Spleen (tissue), 11 donors: ENCODE data around the gene AGMO. TPM values are rescaled to one million over a fixed set of nuclear protein-coding genes. Genes with fewer than 3 reads are reported as not detected.

Experiments
- DNase-seq: peaks from one replicate; pipeline ENCODE4 v3.0.0-alpha.2; 2020
- H3K27ac ChIP-seq, 8 donors: fragments of 200-600 bp; sonication (generic) in 7 of 8; 1 replicate in 4 of 8; 2 replicates in 4 of 8; pipeline versions ENCODE4 v1.5.0 to v1.8.0; 2016 to 2021; ENCODE audit warnings: inconsistent platforms in 4 of 8, mild to moderate bottlenecking in 4 of 8, moderate library complexity in 1 of 8
- H3K27me3 ChIP-seq, 7 donors: fragments of 200-600 bp; sonication (generic) in 6 of 7; replicated peaks in 1 of 7; 1 replicate in 4 of 7; 2 replicates in 3 of 7; pipeline versions ENCODE4 v1.5.0 to v1.8.0; 2016 to 2021; ENCODE audit warnings: inconsistent platforms in 3 of 7, mild to moderate bottlenecking in 1 of 7
- H3K36me3 ChIP-seq, 6 donors: fragments of 200-600 bp; sonication (generic) in 5 of 6; 1 replicate in 4 of 6; 2 replicates in 2 of 6; pipeline versions ENCODE4 v1.5.0 to v1.8.0; 2016 to 2021; ENCODE audit warnings: inconsistent platforms in 2 of 6
- H3K4me1 ChIP-seq, 6 donors: fragments of 200-600 bp; sonication (generic) in 5 of 6; 1 replicate in 3 of 6; 2 replicates in 3 of 6; pipeline versions ENCODE4 v1.5.0 to v1.8.0; 2016 to 2021; ENCODE audit warnings: inconsistent platforms in 3 of 6
- H3K4me3 ChIP-seq, 8 donors: fragments of 200-600 bp; sonication (generic) in 7 of 8; 1 replicate in 4 of 8; 2 replicates in 4 of 8; pipeline versions ENCODE4 v1.5.0 to v1.8.0; 2016 to 2021; ENCODE audit warnings: inconsistent platforms in 4 of 8, mild to moderate bottlenecking in 4 of 8, moderate library complexity in 2 of 8
- H3K9me3 ChIP-seq, 8 donors: fragments of 200-600 bp; sonication (generic) in 7 of 8; 1 replicate in 4 of 8; 2 replicates in 4 of 8; pipeline versions ENCODE4 v1.5.0 to v1.8.0; 2016 to 2021; ENCODE audit warnings: inconsistent platforms in 4 of 8
- CTCF ChIP-seq, 11 experiments: fragments of 200-600 bp in 7 of 11; fragments of 450-650 bp in 4 of 11; sonication (generic) in 4 of 11; IDR thresholded peaks in 8 of 11; conservative IDR thresholded peaks in 3 of 11; 1 replicate in 7 of 11; 2 replicates in 4 of 11; pipeline versions ENCODE4 v1.4.0 to v1.8.0; 2016 to 2021; ENCODE audit warnings: antibody characterized with exemption in 11 of 11, inconsistent platforms in 4 of 11, mild to moderate bottlenecking in 1 of 11
- POLR2A ChIP-seq, 3 donors: fragments of 450-650 bp; IDR thresholded peaks; one replicate each; pipeline ENCODE4 v1.5.1; 2017; ENCODE audit warnings: antibody characterized with exemption in 3 of 3, mild to moderate bottlenecking in 1 of 3
- POLR2AphosphoS5 ChIP-seq, 3 donors: sonication (generic); formaldehyde crosslinking; IDR thresholded peaks; one replicate each; pipeline ENCODE4 v1.5.1; 2017; ENCODE audit warnings: antibody characterized with exemption in 3 of 3
- WGBS, 5 donors: extraction: QIAGEN DNeasy Blood & Tissue Kit in 3 of 5; methylation state at CpG; one replicate each; pipeline versions ENCODE4 v1.1.5 to v1.1.7; 2013 to 2018; 5-methylcytosine and 5-hydroxymethylcytosine counted together
- intact Hi-C: fragments of 100-400 bp; cut with DNase I; formaldehyde crosslinking; loops from one replicate; pipeline ENCODE4 v1.15.0; 2023; ENCODE audit warnings: low total_unique reads
- polyA plus RNA-seq, 3 donors: library from polyadenylated mRNA; stranded (reverse); fragments of 200-250 nt; gene quantifications; one replicate each; pipeline ENCODE4 v1.2.1, GENCODE V29; 2013
- total RNA-seq, 7 donors: library from RNA; depleted of rRNA in 3 of 7; stranded (reverse); fragments of >200 nt in 3 of 7; fragmentation: NEBNext Ultra II Directional in 4 of 7; extraction: Animal tissue kit (Norgen Biotek cat#: 25700) in 4 of 7; gene quantifications; one replicate each; pipeline versions ENCODE4 v1.1.0 to v1.2.1, GENCODE V29; 2016 to 2021
- donor health status: healthy with polysubstance abuse.
- donor health status: DM: no; HTN: no; CAD: no; lungs with moderate emphysema.
- donor health status: DM: no; HTN: no; CAD: no.
- donor health status: Bipolar disorder and iron deficiency.
- donor health status: healthy.
- donor health status: DM: no; HTN: no; CAD: no.
- donor health status: DM: yes; HTN: yes; CAD: no.

AGMO gene
- total and polyA plus RNA-seq, 10 donors = 0.02 to 0.03 (median 0.03) TPM; not detected in 7

GRCh38 chr7:15470825-15471668 is 90.8 kb downstream of the AGMO start:
- TF ChIP-seq POLR2AphosphoS5 (IDR thresholded peaks at IDR 0.05) = no peak
- TF ChIP-seq CTCF (IDR thresholded peaks at IDR 0.05 in 8 of 11, conservative IDR thresholded peaks at IDR 0.05 in 3 of 11) = no peak
- TF ChIP-seq POLR2A (IDR thresholded peaks at IDR 0.05) = no peak
- Histone ChIP-seq H3K4me3 (no peak overlapping the region), H3K9me3 (no peaks in the 10 kb centered on the region), H3K27me3 (no peaks in the 10 kb centered on the region), H3K27ac (no peak overlapping the region), H3K36me3 (no peaks in the 10 kb centered on the region), H3K4me1 (no peaks in the 10 kb centered on the region)
- DNase-seq = no peak
- intact Hi-C loops = no loop called here
- WGBS, 5 donors = 83 to 93% (median 91%) methylated on average over 1 of the region's 1 CpG

GRCh38 chr7:15464667-15465121 is 97.1 kb downstream of the AGMO start:
- Histone ChIP-seq H3K36me3 (no peaks in the 10 kb centered on the region), H3K4me3 (no peak overlapping the region), H3K27ac (no peak overlapping the region), H3K4me1 (no peaks in the 10 kb centered on the region), H3K9me3 (no peaks in the 10 kb centered on the region), H3K27me3 (no peaks in the 10 kb centered on the region)
- intact Hi-C loops = no loop called here
- DNase-seq = no peak
- no peak for TF ChIP-seq CTCF (IDR thresholded peaks at IDR 0.05 in 8 of 11, conservative IDR thresholded peaks at IDR 0.05 in 3 of 11)
- 54 to 70% (median 62%) methylated on average over 3 of the region's 3 CpGs for WGBS, 5 donors

GRCh38 chr7:15463801-15464666 is 97.8 kb downstream of the AGMO start:
- no peak for TF ChIP-seq CTCF (IDR thresholded peaks at IDR 0.05 in 8 of 11, conservative IDR thresholded peaks at IDR 0.05 in 3 of 11)
- no peak for TF ChIP-seq POLR2AphosphoS5 (IDR thresholded peaks at IDR 0.05)
- no peak for TF ChIP-seq POLR2A (IDR thresholded peaks at IDR 0.05)
- Histone ChIP-seq H3K9me3 (no peaks in the 10 kb centered on the region), H3K4me3 (no peak overlapping the region), H3K27ac (no peak overlapping the region), H3K4me1 (no peaks in the 10 kb centered on the region), H3K36me3 (no peaks in the 10 kb centered on the region), H3K27me3 (no peaks in the 10 kb centered on the region)
- no peak for DNase-seq
- 67 to 85% (median 75%) methylated on average over 6 of the region's 6 CpGs for WGBS, 5 donors
- intact Hi-C loops = no loop called here
